Coronary artery (tissue), 2 donors: ENCODE results near the gene SOWAHA.

Source experiments
- DNase-seq: peaks from one replicate; pipeline ENCODE4 v3.0.0-alpha.2; 2017; ENCODE audit warnings: low spot score
- H3K27ac ChIP-seq, 2 donors: fragments of 200-600 bp; sonication (generic); one replicate each; pipeline ENCODE4 v1.5.1; 2016 to 2019
- H3K4me3 ChIP-seq: fragments of 200-600 bp; sonication (generic); 2 replicates; pipeline ENCODE4 v1.5.1; 2016; ENCODE audit warnings: mild to moderate bottlenecking, moderate library complexity
- CTCF ChIP-seq: fragments of 200-600 bp; sonication (generic); IDR thresholded peaks from one replicate; pipeline ENCODE4 v1.5.1; 2019; ENCODE audit warnings: antibody characterized with exemption

Gene SOWAHA

DNA sequence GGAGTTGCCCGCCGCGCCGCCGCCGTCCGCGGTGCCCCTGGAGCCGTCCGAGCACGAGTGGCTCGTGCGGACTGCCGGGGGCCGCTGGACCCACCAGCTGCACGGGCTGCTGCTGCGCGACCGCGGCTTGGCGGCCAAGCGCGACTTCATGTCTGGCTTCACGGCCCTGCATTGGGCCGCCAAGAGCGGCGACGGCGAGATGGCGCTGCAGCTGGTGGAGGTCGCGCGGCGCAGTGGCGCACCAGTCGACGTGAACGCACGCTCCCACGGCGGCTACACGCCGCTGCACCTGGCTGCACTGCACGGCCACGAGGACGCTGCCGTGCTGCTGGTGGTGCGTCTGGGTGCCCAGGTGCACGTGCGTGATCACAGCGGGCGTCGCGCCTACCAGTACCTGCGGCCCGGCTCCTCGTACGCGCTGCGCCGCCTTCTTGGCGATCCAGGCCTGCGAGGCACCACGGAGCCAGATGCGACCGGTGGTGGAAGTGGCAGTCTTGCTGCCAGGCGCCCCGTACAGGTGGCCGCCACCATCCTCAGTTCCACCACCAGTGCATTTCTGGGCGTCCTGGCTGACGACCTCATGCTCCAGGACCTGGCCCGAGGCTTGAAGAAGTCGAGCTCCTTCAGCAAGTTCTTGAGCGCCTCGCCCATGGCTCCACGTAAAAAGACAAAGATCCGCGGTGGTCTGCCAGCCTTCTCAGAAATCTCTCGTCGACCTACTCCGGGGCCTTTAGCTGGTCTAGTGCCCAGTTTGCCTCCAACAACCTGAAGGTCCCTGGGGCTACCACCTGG is 1.6 kb downstream of the SOWAHA start:
- no peak for DNase-seq
- Histone ChIP-seq H3K4me3 (peak overlapping the region; percentile 61), H3K27ac (no peak overlapping the region)
- TF ChIP-seq CTCF, result no peak

GRCh38 chr5:132815454-132815853 is 2.4 kb downstream of the SOWAHA start:
- H3K27ac ChIP-seq, result no peak overlapping the region
- no peak overlapping the region for H3K4me3 ChIP-seq
- no peak for DNase-seq
- TF ChIP-seq CTCF, result no peak

- Histone ChIP-seq H3K4me3 (no peak overlapping the region), H3K27ac (no peak overlapping the region)
- no peak for TF ChIP-seq CTCF
- DNase-seq, result no peak
These were observed 3.0 kb downstream of the SOWAHA start for GRCh38 chr5:132816083-132816482.

DNA sequence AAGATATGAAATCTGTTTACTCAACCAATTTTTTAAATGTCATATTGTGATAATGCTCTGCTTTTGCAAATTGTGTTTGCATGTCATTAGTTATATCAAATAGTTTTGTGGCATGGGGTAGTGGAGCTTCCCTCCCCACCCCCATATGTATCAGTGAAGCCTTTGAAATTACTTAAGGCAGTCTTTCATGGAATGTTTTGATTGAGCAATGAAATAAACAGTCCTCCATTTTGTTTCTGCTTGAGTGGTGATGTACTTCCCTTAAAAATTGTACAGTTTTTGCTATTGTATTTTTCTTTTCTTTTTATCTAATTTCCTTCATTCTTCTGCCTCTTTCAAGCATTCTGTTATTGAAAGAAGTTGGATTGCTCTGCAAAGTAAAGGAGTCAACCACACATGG is 3.5 kb downstream of the SOWAHA start:
- Histone ChIP-seq H3K27ac (no peak overlapping the region), H3K4me3 (no peak overlapping the region)
- TF ChIP-seq CTCF, result no peak
- no peak for DNase-seq

DNA sequence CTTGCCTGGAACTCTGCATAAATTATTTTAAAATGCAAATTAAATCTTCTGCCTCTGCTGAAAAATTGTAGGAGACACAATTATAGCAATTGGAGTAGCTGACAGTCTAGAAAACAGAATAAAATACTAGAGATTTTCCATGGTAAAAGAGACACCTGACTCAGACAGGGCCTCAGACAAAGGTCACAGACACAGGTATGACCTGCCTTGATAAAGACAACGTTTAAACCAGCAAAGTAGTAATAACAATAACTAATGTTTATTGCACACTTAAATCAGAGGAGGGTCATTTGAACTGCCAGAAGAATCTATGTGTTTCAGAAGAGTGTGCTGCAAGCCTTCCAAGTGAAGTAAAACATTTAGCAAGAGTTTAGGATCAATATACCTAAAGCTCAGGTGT is 3.9 kb downstream of the SOWAHA start:
- Histone ChIP-seq H3K27ac (no peak overlapping the region), H3K4me3 (no peak overlapping the region)
- DNase-seq, result no peak
- TF ChIP-seq CTCF, result no peak

- no peak overlapping the region for H3K4me3 ChIP-seq
- DNase-seq, result no peak
- no peak overlapping the region for H3K27ac ChIP-seq
- TF ChIP-seq CTCF, result no peak
These were observed 6.4 kb downstream of the SOWAHA start for GRCh38 chr5:132819468-132819867.

- peak; percentile 91 for DNase-seq
- Histone ChIP-seq H3K4me3 (no peak overlapping the region), H3K27ac (no peak overlapping the region)
- peak; percentile 71 for TF ChIP-seq CTCF
These were observed 7.2 kb downstream of the SOWAHA start for GRCh38 chr5:132820162-132820754.
